Fibroblast of lung (primary cell): ENCODE data around the gene PLEKHO2. TPM values are rescaled to one million over a fixed set of nuclear protein-coding genes. Genes with fewer than 3 reads are reported as not detected.

Experiments used
- DNase-seq, 2 donors: peaks; one replicate each; pipeline versions ENCODE4 v3.0.0 to v3.0.0-alpha.2; 2010; ENCODE audit warnings: low read depth in 2 of 2
- H2AFZ ChIP-seq: 2 replicates; pipeline ENCODE4 v1.5.1; 2012; ENCODE audit warnings: low read length, control low read depth, inconsistent platforms
- H3K27ac ChIP-seq: 2 replicates; pipeline ENCODE4 v1.5.1; 2011; ENCODE audit warnings: low read length, control low read depth; ENCODE audit not compliant: insufficient read depth
- H3K27me3 ChIP-seq: 2 replicates; pipeline ENCODE4 v1.5.1; 2011; ENCODE audit warnings: mild to moderate bottlenecking, low read length; ENCODE audit not compliant: control insufficient read depth, insufficient read depth
- H3K36me3 ChIP-seq: 2 replicates; pipeline ENCODE4 v1.5.1; 2011; ENCODE audit warnings: low read length; ENCODE audit not compliant: control insufficient read depth, insufficient read depth
- H3K4me1 ChIP-seq: 2 replicates; pipeline ENCODE4 v1.5.1; 2011; ENCODE audit warnings: low read length; ENCODE audit not compliant: control insufficient read depth, insufficient read depth; ENCODE audit errors: extremely low read depth
- H3K4me2 ChIP-seq: 2 replicates; pipeline ENCODE4 v1.5.1; 2011; ENCODE audit warnings: low read length, control low read depth; ENCODE audit not compliant: insufficient read depth; ENCODE audit errors: extremely low read depth
- H3K4me3 ChIP-seq, 4 experiments: fragments of 200-600 bp in 1 of 4; sonication (generic) in 1 of 4; replicated peaks in 1 of 4; 2 replicates each; pipeline ENCODE4 v1.5.1; 2011 to 2016; ENCODE audit warnings: low read length in 4 of 4, low read depth in 3 of 4, mild to moderate bottlenecking in 3 of 4, control low read depth in 2 of 4, inconsistent platforms in 1 of 4, mixed read lengths in 1 of 4; ENCODE audit not compliant: insufficient read depth in 1 of 4; ENCODE audit errors: control extremely low read depth in 1 of 4
- H3K79me2 ChIP-seq: 2 replicates; pipeline ENCODE4 v1.5.1; 2012; ENCODE audit warnings: mild to moderate bottlenecking, low read length, inconsistent platforms; ENCODE audit not compliant: control insufficient read depth, insufficient read depth
- H3K9ac ChIP-seq: 2 replicates; pipeline ENCODE4 v1.5.1; 2011; ENCODE audit warnings: mild to moderate bottlenecking, low read length, control low read depth; ENCODE audit not compliant: insufficient read depth
- H3K9me3 ChIP-seq: 2 replicates; pipeline ENCODE4 v1.5.1; 2012; ENCODE audit warnings: low read depth, low read length; ENCODE audit not compliant: control insufficient read depth, insufficient read depth
- H4K20me1 ChIP-seq: 2 replicates; pipeline ENCODE4 v1.5.1; 2011; ENCODE audit warnings: low read length; ENCODE audit not compliant: control insufficient read depth, insufficient read depth; ENCODE audit errors: extremely low read depth
- CTCF ChIP-seq, 2 donors: IDR thresholded peaks in 1 of 2; conservative IDR thresholded peaks in 1 of 2; 1 replicate in 1 of 2; 2 replicates in 1 of 2; pipeline ENCODE4 v1.5.1; 2011 to 2012; ENCODE audit warnings: low read length in 2 of 2, control low read depth in 1 of 2, inconsistent platforms in 1 of 2, low read depth in 1 of 2, mild to moderate bottlenecking in 1 of 2
- EZH2 ChIP-seq: IDR thresholded peaks from 2 replicates; pipeline ENCODE4 v1.5.1; 2012; ENCODE audit warnings: low read length, control low read depth, mild to moderate bottlenecking; ENCODE audit errors: missing control alignments
- polyA plus RNA-seq, 2 donors: library from polyadenylated mRNA; depleted of rRNA in 1 of 2; stranded (reverse) in 1 of 2; unstranded in 1 of 2; fragments of >200 nt; gene quantifications; 2 replicates each; pipeline ENCODE4 v1.2.1, GENCODE V29; 2011 to 2012; ENCODE audit warnings: missing spikeins in 1 of 2
- total RNA-seq: library from RNA; depleted of rRNA; stranded (reverse); fragments of >200 nt; gene quantifications from 2 replicates; pipeline ENCODE4 v1.2.1, GENCODE V29; 2014

The PLEKHO2 gene
- total and polyA plus RNA-seq, 2 donors (not counting 1 experiment from before 2014, with no cell fraction given): 78.6 to 163 TPM

DNA sequence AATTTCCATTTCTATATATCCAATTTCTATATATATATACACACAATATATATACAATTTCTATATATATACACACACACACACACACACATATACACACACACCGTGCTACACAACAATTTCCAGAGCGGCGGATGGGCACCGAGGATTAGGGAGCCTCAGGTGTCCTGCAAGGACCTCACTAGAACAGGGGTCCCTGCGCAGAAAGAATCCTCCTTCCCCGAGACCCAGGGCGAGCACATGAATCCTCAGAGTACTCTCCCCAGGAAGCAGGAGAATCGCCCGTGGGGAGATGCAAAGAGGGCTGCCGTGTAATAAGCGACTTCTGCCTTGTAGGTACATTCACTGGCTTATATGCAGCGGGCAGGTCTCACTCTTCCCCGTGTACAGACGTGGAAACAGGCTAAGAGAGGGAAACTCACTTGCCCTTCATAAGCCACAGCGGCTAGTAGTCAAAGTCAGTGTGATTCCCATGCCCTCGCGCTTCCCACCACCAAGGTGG lies 16.7 kb upstream of the PLEKHO2 start:
- no peaks in the 10 kb centered on the region for H4K20me1 ChIP-seq
- H3K4me1 ChIP-seq: peaks cover 11% of the 10 kb centered on the region
- no peaks in the 10 kb centered on the region for H3K9me3 ChIP-seq
- H3K27ac ChIP-seq: peak overlapping the region; percentile 71
- H3K36me3 ChIP-seq: peaks cover 6% of the 10 kb centered on the region
- H3K4me3 ChIP-seq: peak overlapping the region; percentile 66 to 87 (median 78)
- TF ChIP-seq CTCF (conservative IDR thresholded peaks at IDR 0.05 in 1 of 2, IDR thresholded peaks at IDR 0.05 in 1 of 2; ENCODE audit: low read depth in 1 of 2, low read length in 2 of 2) (no peak), EZH2 (no peak)
- peak overlapping the region; percentile 30 for H3K9ac ChIP-seq
- H3K27me3 ChIP-seq: no peaks in the 10 kb centered on the region
- H2AFZ ChIP-seq: peak overlapping the region; percentile 55
- DNase-seq: peak in 1 of 2 donors; percentile 20
- peak overlapping the region; percentile 99 for H3K4me2 ChIP-seq
- H3K79me2 ChIP-seq: peaks cover 7% of the 10 kb centered on the region

DNA sequence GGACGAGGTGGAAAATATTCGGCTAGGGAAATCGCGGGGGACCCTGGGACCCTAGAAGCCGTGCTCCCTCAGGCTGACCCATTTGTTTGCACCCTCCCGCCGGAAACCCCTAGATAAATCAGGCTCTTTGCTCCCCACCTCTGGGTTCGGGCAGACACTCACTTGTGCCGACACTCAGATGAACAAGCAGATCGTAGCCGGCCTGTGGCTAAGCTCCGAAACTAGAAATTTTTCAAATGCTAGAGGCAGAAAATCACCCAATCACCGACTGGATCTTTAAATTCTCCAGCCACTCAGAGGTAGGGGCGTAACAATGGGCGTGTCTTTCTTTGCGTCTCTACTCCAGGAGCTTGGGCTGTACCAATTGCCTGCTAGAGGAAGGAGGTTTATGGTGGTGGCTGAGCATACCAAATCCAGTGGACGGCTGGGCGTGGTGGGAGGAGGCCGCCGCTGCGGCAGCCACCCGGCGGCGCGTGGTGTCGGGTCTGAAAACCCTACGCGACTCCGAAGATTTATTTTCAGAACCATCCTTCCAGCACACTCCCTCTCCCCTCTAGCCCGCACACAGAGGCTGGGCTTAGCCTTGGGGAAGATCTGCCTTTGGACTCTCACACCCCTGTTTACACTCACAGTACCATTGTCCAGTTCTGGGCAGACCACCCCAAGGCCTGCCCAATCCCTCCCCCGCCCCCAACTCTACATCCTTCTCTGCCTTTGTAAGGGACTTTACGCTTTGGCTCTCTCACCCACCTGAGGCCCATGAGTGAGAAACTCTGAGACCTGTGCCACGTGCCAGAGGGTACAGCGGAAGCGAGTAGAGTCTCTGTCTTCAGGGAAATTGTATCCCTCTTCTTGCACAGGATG lies 16.1 kb upstream of the PLEKHO2 start, which contains the start of gene PIF1:
Gene PIF1, minus strand, starts transcription at position 217 of the 864 bp plus-strand sequence. CDS start 1,312 bp downstream, outside the sequence.
- DNase-seq: peak; percentile 99
- H3K4me1 ChIP-seq: peaks cover 11% of the 10 kb centered on the region
- H3K9ac ChIP-seq: peak within 1 kb of the TSS; percentile 61
- H3K36me3 ChIP-seq: peaks cover 4% of the 10 kb centered on the region
- peak within 1 kb of the TSS; percentile 72 for H3K27ac ChIP-seq
- peak within 1 kb of the TSS; percentile 66 to 87 (median 78) for H3K4me3 ChIP-seq
- H2AFZ ChIP-seq: peak within 1 kb of the TSS; percentile 93
- no peaks in the 10 kb centered on the region for H3K9me3 ChIP-seq
- TF ChIP-seq EZH2 (no peak), CTCF (conservative IDR thresholded peaks at IDR 0.05 in 1 of 2, IDR thresholded peaks at IDR 0.05 in 1 of 2; ENCODE audit: low read depth in 1 of 2, low read length in 2 of 2) (no peak)
- H4K20me1 ChIP-seq: no peaks in the 10 kb centered on the region
- H3K4me2 ChIP-seq: peak within 1 kb of the TSS; percentile 99
- no peaks in the 10 kb centered on the region for H3K27me3 ChIP-seq
- H3K79me2 ChIP-seq: peaks cover 7% of the 10 kb centered on the region

DNA sequence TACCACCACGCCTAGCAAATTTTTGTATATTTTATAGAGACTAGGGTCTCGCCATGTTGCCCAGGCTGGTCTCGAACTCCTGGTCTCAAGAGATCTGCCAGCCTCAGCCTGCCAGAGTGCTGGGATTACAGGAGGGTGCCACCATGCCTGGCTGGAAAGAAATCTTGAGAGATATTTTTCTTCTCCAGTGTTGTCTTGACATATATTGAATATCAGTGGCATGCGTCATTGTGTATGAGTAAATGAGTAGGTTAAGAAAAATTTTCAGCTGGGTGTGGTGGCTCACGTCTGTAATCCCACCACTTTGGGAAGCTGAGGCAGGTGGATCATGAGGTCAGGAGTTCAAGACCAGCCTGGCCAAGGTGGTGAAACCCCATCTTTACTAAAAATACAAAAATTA lies 12.7 kb upstream of the PLEKHO2 start:
- peak in 1 of 2 donors; percentile 41 for DNase-seq
- TF ChIP-seq EZH2 (no peak), CTCF (conservative IDR thresholded peaks at IDR 0.05 in 1 of 2, IDR thresholded peaks at IDR 0.05 in 1 of 2; ENCODE audit: low read depth in 1 of 2, low read length in 2 of 2) (no peak)
- Histone ChIP-seq H3K79me2 (peaks cover 7% of the 10 kb centered on the region), H3K36me3 (no peaks in the 10 kb centered on the region), H3K9ac (no peak overlapping the region), H3K4me2 (no peak overlapping the region), H3K27ac (no peak overlapping the region), H3K9me3 (no peaks in the 10 kb centered on the region), H3K4me3 (no peak overlapping the region), H4K20me1 (no peaks in the 10 kb centered on the region), H2AFZ (no peak overlapping the region), H3K4me1 (peaks cover 10% of the 10 kb centered on the region), H3K27me3 (no peaks in the 10 kb centered on the region)
